Lung (tissue), 12 donors: ENCODE measurements around the gene FOXN3. TPM values are rescaled to one million over a fixed set of nuclear protein-coding genes. Genes with fewer than 3 reads are reported as not detected.

Experiments
- ATAC-seq: fragments of 200-7000 bp; cut with Tn5 transposase; one replicate; pipeline ENCODE4 v1.9.1; 2020; ENCODE audit warnings: moderate number of reproducible peaks; ENCODE audit not compliant: insufficient read depth, low FRiP score
- DNase-seq, 3 donors: peaks; one replicate each; pipeline ENCODE4 v3.0.0-alpha.2; 2013 to 2017
- H3K27ac ChIP-seq, 2 donors: one replicate each; pipeline ENCODE4 v1.5.1; 2013; ENCODE audit warnings: mild to moderate bottlenecking in 2 of 2, moderate library complexity in 2 of 2, control low read depth in 1 of 2, inconsistent platforms in 1 of 2, low read depth in 1 of 2, low read length in 1 of 2
- H3K27me3 ChIP-seq, 3 donors: one replicate each; pipeline ENCODE4 v1.5.1; 2013; ENCODE audit warnings: low read length in 2 of 3; ENCODE audit not compliant: control insufficient read depth in 3 of 3, insufficient read depth in 3 of 3
- H3K36me3 ChIP-seq, 4 donors: one replicate each; pipeline ENCODE4 v1.5.1; 2013; ENCODE audit warnings: low read length in 4 of 4, mild to moderate bottlenecking in 1 of 4, moderate library complexity in 1 of 4; ENCODE audit not compliant: control insufficient read depth in 4 of 4, insufficient read depth in 4 of 4
- H3K4me1 ChIP-seq, 5 donors: one replicate each; pipeline ENCODE4 v1.5.1; 2013; ENCODE audit warnings: low read length in 5 of 5, mild to moderate bottlenecking in 2 of 5, moderate library complexity in 1 of 5; ENCODE audit not compliant: control insufficient read depth in 5 of 5, insufficient read depth in 5 of 5
- H3K4me3 ChIP-seq: one replicate; pipeline ENCODE4 v1.5.1; 2013; ENCODE audit warnings: mild to moderate bottlenecking, control low read depth, moderate library complexity
- H3K9ac ChIP-seq, 2 donors: one replicate each; pipeline ENCODE4 v1.5.1; 2013; ENCODE audit warnings: low read length in 2 of 2, control low read depth in 1 of 2; ENCODE audit not compliant: insufficient read depth in 1 of 2
- H3K9me3 ChIP-seq, 4 donors: one replicate each; pipeline ENCODE4 v1.5.1; 2013; ENCODE audit warnings: low read length in 3 of 4, mild to moderate bottlenecking in 1 of 4, moderate library complexity in 1 of 4; ENCODE audit not compliant: control insufficient read depth in 4 of 4, insufficient read depth in 3 of 4
- CTCF ChIP-seq: IDR thresholded peaks from 2 replicates; pipeline ENCODE4 v1.5.1; 2012; ENCODE audit warnings: mild to moderate bottlenecking; ENCODE audit errors: control extremely low read depth, extremely low read depth
- WGBS, 2 donors: extraction: QIAGEN DNeasy Blood & Tissue Kit; methylation state at CpG; one replicate each; pipeline ENCODE4 v1.1.7; 2013; 5-methylcytosine and 5-hydroxymethylcytosine counted together
- polyA plus RNA-seq, 2 donors: library from polyadenylated mRNA; stranded (reverse); fragments of 200-250 nt; gene quantifications; one replicate each; pipeline ENCODE4 v1.2.1, GENCODE V29; 2013
- total RNA-seq, 2 donors: library from RNA; depleted of rRNA in 1 of 2; stranded (reverse); fragments of >200 nt in 1 of 2; gene quantifications; one replicate each; pipeline ENCODE4 v1.2.1, GENCODE V29; 2014 to 2021
- donor health status: control.
- donor health status: control.
- donor health status: Bipolar disorder and iron deficiency.
- donor health status: healthy.
- donor health status: DM: yes; HTN: yes; CAD: no.

Gene FOXN3
- total and polyA plus RNA-seq, 4 donors = 12.7 to 69.7 (median 34.9) TPM

GRCh38 chr14:89440986-89441909, 24.2 kb upstream of the FOXN3 start:
- Histone ChIP-seq H3K9me3 (no peaks in the 10 kb centered on the region), H3K36me3 (peaks cover 0 to 2% (median 0%) of the 10 kb centered on the region in 4 donors)
- ATAC-seq = no peak

GRCh38 chr14:89435892-89436656, 19.0 kb upstream of the FOXN3 start:
- ATAC-seq (no peak), DNase-seq (no peak)
- H3K4me3 ChIP-seq = no peak overlapping the region
- H3K9me3 ChIP-seq = no peaks in the 10 kb centered on the region
- H3K4me1 ChIP-seq = peaks cover 0 to 7% (median 0%) of the 10 kb centered on the region in 5 donors
- TF ChIP-seq CTCF = no peak
- no peaks in the 10 kb centered on the region for H3K27me3 ChIP-seq
- no peak overlapping the region for H3K27ac ChIP-seq
- WGBS, 2 donors = 79 to 88% methylated on average over 15 of the region's 15 CpGs
- no peak overlapping the region for H3K9ac ChIP-seq
- H3K36me3 ChIP-seq = peaks cover 0 to 2% (median 0%) of the 10 kb centered on the region in 4 donors

More at GRCh38 chr14:89440986-89441909, 24.2 kb upstream of the FOXN3 start:
- DNase-seq = no peak
- 88 to 92% methylated on average over 11 of the region's 11 CpGs for WGBS, 2 donors
- Histone ChIP-seq H3K4me1 (peaks cover 0 to 3% (median 0%) of the 10 kb centered on the region in 5 donors), H3K9ac (no peak overlapping the region), H3K27me3 (no peaks in the 10 kb centered on the region), H3K4me3 (no peak overlapping the region), H3K27ac (no peak overlapping the region)
- TF ChIP-seq CTCF = no peak

- H3K27ac ChIP-seq = no peak overlapping the region
- no peak overlapping the region for H3K4me3 ChIP-seq
- no peaks in the 10 kb centered on the region for H3K27me3 ChIP-seq
- peaks cover 0 to 7% (median 4%) of the 10 kb centered on the region in 5 donors for H3K4me1 ChIP-seq
- no peak overlapping the region for H3K9ac ChIP-seq
- no peaks in the 10 kb centered on the region for H3K9me3 ChIP-seq
- WGBS, 2 donors = 58 to 78% methylated on average over 7 of the region's 7 CpGs
- DNase-seq (no peak), ATAC-seq (no peak)
- TF ChIP-seq CTCF = no peak
- peaks cover 0 to 2% (median 0%) of the 10 kb centered on the region in 4 donors for H3K36me3 ChIP-seq
Observed at GRCh38 chr14:89435492-89435891, 18.5 kb upstream of the FOXN3 start.
